Transverse colon (tissue), 4 donors: ENCODE measurements around the gene FBXO31. TPM values are rescaled to one million over a fixed set of nuclear protein-coding genes. Genes with fewer than 3 reads are reported as not detected.

Experiments used
- DNase-seq: peaks from one replicate; pipeline ENCODE4 v3.0.0-alpha.2; 2019
- H3K27ac ChIP-seq, 4 donors: fragments of 200-600 bp; sonication (generic); 2 replicates each; pipeline ENCODE4 v1.5.1; 2016 to 2018; ENCODE audit warnings: inconsistent platforms in 4 of 4
- H3K27me3 ChIP-seq: fragments of 200-600 bp; sonication (generic); 2 replicates; pipeline ENCODE4 v1.5.1; 2017; ENCODE audit warnings: inconsistent platforms
- H3K36me3 ChIP-seq, 4 donors: fragments of 200-600 bp; sonication (generic); 2 replicates each; pipeline ENCODE4 v1.5.1; 2017 to 2019; ENCODE audit warnings: inconsistent platforms in 4 of 4
- H3K4me1 ChIP-seq, 4 donors: fragments of 200-600 bp; sonication (generic); 2 replicates each; pipeline ENCODE4 v1.5.1; 2017 to 2020; ENCODE audit warnings: inconsistent platforms in 4 of 4
- H3K4me3 ChIP-seq, 4 donors: fragments of 200-600 bp; sonication (generic); 1 replicate in 1 of 4; 2 replicates in 3 of 4; pipeline versions ENCODE4 v1.5.1 to v1.6.1; 2017 to 2019; ENCODE audit warnings: inconsistent platforms in 4 of 4
- H3K9me3 ChIP-seq, 2 donors: fragments of 200-600 bp; sonication (generic); 2 replicates each; pipeline ENCODE4 v1.5.1; 2017 to 2019; ENCODE audit warnings: inconsistent platforms in 2 of 2
- EP300 ChIP-seq: sonication (generic); formaldehyde crosslinking; IDR thresholded peaks from one replicate; pipeline ENCODE4 v1.6.1; 2017; ENCODE audit warnings: antibody characterized with exemption, low read depth
- POLR2A ChIP-seq: fragments of 450-650 bp; IDR thresholded peaks from one replicate; pipeline ENCODE4 v1.6.1; 2016; ENCODE audit warnings: antibody characterized with exemption, mild to moderate bottlenecking, moderate library complexity
- POLR2AphosphoS5 ChIP-seq, 3 donors: sonication (generic); formaldehyde crosslinking; IDR thresholded peaks; one replicate each; pipeline ENCODE4 v1.6.1; 2016; ENCODE audit warnings: antibody characterized with exemption in 3 of 3
- WGBS, 2 donors: methylation state at CpG; one replicate each; pipeline ENCODE4 v1.1.5; 2018; ENCODE audit warnings: low coverage in 1 of 2; 5-methylcytosine and 5-hydroxymethylcytosine counted together
- in situ Hi-C, 4 donors: fragments of 200-750 bp; cut with MboI; loops; one replicate each; pipeline versions ENCODE4 v1.15.0 to v1.15.1; 2017; ENCODE audit warnings: low sequenced_read_pairs in 3 of 4, low pct_ligation_motif_present in 1 of 4, low pct_unique_long_range_greater_than_20kb in 1 of 4
- intact Hi-C: fragments of 100-400 bp; cut with DNase I; formaldehyde crosslinking; loops from one replicate; pipeline ENCODE4 v1.15.1; 2023; ENCODE audit warnings: low total_unique reads
- total RNA-seq, 4 donors: library from RNA; depleted of rRNA; stranded (reverse); fragments of >200 nt; gene quantifications; one replicate each; pipeline ENCODE4 v1.1.0, GENCODE V29; 2016
- TF ChIP-seq, protein P1 (sequence below), 5 experiments: fragments of 200-600 bp in 3 of 5; fragments of 450-650 bp in 2 of 5; sonication (generic) in 3 of 5; IDR thresholded peaks; 1 replicate in 2 of 5; 2 replicates in 3 of 5; pipeline ENCODE4 v1.5.1; 2016 to 2017; ENCODE audit warnings: antibody characterized with exemption in 5 of 5, inconsistent platforms in 3 of 5, mild to moderate bottlenecking in 2 of 5, moderate library complexity in 1 of 5

Gene FBXO31
- total RNA-seq, 4 donors from 2014 or later = 83.6 to 403 (median 224) TPM

DNA sequence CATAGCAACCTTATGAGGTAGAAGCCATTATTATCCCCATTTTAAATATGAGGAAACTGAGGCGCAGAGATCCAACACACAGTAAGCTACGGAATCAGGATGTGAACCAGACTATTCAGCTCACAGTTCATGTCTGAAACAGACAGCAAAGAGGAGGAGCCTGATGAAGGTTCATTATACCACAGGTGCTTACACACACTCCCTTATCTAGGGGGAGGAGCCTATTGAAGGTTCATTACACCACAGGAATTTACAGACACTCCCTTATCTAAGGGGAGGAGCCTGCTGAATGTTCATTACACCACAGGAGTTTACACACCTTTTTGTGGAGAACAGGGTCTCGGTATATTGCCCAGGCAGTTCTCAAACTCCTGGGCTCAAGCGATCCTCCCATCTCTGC is 88.3 kb downstream of the FBXO31 start:
- no peak overlapping the region for H3K4me3 ChIP-seq
- no peaks in the 10 kb centered on the region for H3K36me3 ChIP-seq
- 45 to 61% methylated on average over 2 to 4 of the region's 4 CpGs for WGBS, 2 donors
- in situ Hi-C loops = loop anchor here in 2 of 4 donors (25.0 kb wide), 4 partner anchors 108 to 733 kb away; partner anchors contain the start of genes FOXC2 (in 1 of the 2) and MTHFSD (in 1 of the 2)
- H3K27ac ChIP-seq = peak overlapping the region in 3 of 4 donors; percentile 52 to 72 (median 53)
- TF ChIP-seq EP300 (no peak), POLR2AphosphoS5 (IDR thresholded peaks at IDR 0.05) (no peak), POLR2A (no peak)
- TF ChIP-seq, protein P1, sequence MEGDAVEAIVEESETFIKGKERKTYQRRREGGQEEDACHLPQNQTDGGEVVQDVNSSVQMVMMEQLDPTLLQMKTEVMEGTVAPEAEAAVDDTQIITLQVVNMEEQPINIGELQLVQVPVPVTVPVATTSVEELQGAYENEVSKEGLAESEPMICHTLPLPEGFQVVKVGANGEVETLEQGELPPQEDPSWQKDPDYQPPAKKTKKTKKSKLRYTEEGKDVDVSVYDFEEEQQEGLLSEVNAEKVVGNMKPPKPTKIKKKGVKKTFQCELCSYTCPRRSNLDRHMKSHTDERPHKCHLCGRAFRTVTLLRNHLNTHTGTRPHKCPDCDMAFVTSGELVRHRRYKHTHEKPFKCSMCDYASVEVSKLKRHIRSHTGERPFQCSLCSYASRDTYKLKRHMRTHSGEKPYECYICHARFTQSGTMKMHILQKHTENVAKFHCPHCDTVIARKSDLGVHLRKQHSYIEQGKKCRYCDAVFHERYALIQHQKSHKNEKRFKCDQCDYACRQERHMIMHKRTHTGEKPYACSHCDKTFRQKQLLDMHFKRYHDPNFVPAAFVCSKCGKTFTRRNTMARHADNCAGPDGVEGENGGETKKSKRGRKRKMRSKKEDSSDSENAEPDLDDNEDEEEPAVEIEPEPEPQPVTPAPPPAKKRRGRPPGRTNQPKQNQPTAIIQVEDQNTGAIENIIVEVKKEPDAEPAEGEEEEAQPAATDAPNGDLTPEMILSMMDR (IDR thresholded peaks at IDR 0.05) = no peak
- no peak for DNase-seq
- intact Hi-C loops = no loop called here
- H3K4me1 ChIP-seq = peaks cover 0 to 9% (median 4%) of the 10 kb centered on the region in 4 donors
- H3K27me3 ChIP-seq = no peaks in the 10 kb centered on the region
- H3K9me3 ChIP-seq = no peaks in the 10 kb centered on the region

DNA sequence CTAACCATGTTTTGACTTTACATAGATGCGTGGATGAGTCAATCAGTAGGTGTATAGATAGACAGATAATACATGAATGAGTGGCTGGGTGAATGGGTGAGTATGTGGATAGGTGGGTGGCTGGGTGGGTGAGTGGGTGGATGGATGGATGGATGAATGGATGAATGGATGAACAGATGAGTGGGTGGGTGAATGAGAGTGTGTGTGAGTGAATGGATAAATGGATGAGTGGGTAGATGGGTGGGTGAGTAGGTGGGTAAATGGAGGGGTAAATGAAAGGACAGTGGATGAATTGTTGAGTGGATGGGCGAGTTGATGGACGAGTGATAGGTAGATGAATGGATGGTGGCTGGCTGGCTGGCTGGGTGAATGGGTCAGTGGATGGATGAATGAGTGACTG is 89.6 kb downstream of the FBXO31 start:
- whole genome bisulfite sequencing, 2 donors = 92 to 96% methylated on average over 3 of the region's 3 CpGs
- H3K9me3 ChIP-seq = no peaks in the 10 kb centered on the region
- DNase-seq = no peak
- in situ Hi-C loops = loop anchor here in 2 of 4 donors (25.0 kb wide), 4 partner anchors 107 to 732 kb away; partner anchors contain the start of genes FOXC2 (in 1 of the 2) and MTHFSD (in 1 of the 2)
- H3K27me3 ChIP-seq = no peaks in the 10 kb centered on the region
- no peaks in the 10 kb centered on the region for H3K36me3 ChIP-seq
- no peak overlapping the region for H3K4me3 ChIP-seq
- H3K4me1 ChIP-seq = peaks cover 0 to 9% (median 4%) of the 10 kb centered on the region in 4 donors
- intact Hi-C loops = no loop called here
- H3K27ac ChIP-seq = no peak overlapping the region
- TF ChIP-seq POLR2A (no peak), EP300 (no peak)
- TF ChIP-seq, protein P1 (IDR thresholded peaks at IDR 0.05) = no peak

DNA sequence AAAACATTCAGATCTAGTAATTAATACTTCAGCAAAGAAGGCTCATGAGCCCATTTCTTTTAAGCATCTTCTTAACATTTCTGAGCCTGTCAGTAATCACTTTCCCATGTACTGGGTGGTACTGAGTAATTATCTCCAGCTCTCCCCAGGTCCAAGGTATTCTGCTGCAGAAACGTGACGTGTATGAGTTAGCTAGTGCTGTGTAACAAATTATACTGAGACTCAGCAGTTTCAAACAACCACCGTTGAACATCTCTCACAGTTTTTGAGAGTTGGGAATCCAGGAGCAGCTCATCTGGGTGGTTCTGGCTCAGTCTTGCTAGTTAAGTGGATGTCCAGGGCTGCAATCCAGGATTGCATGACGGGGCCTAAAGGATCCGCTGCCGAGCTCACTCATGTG is 91.6 kb downstream of the FBXO31 start:
- intact Hi-C loops = no loop called here
- Histone ChIP-seq H3K27me3 (no peaks in the 10 kb centered on the region), H3K36me3 (no peaks in the 10 kb centered on the region), H3K9me3 (no peaks in the 10 kb centered on the region), H3K4me1 (peaks cover 0 to 9% (median 4%) of the 10 kb centered on the region in 4 donors), H3K27ac (no peak overlapping the region), H3K4me3 (no peak overlapping the region)
- TF ChIP-seq POLR2A = no peak
- TF ChIP-seq, protein P1 (IDR thresholded peaks at IDR 0.05) = no peak
- no peak for TF ChIP-seq POLR2AphosphoS5 (IDR thresholded peaks at IDR 0.05)
- WGBS, 2 donors = 70 to 82% methylated on average over 5 to 6 of the region's 6 CpGs
- no peak for DNase-seq
- in situ Hi-C loops = loop anchor here in 2 of 4 donors (25.0 kb wide), 4 partner anchors 105 to 730 kb away; partner anchors contain the start of genes FOXC2 (in 1 of the 2) and MTHFSD (in 1 of the 2)

DNA sequence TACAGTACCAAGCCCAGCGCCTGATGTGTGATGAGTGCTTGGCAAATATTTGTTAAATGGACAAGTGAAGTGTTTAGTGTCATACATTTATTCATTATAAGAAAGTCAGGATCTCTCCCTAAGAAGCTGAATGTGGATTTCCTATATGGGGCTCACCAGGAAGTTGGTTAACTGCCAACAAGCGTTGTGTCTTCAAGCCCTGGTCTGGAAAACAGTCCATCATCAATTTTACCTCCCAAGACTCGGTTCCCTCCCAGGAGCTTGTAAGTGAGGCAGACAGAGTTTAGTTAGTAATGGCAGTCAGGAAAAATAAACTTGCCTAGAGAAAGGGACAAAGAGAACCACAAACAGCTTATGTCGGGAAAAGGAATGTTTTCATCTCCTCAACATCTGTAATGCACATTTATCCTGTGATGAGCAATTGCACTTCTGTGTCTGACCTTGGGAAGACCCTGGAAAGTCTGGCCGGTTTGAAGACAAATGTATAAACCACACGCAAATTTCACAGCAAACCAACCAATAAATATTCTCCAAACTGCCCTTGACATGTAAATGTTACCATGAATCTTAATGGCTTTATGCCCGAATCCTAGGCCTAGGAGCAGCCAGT is 94.7 kb downstream of the FBXO31 start:
- H3K4me3 ChIP-seq = no peak overlapping the region
- DNase-seq = no peak
- no peaks in the 10 kb centered on the region for H3K4me1 ChIP-seq
- H3K9me3 ChIP-seq = no peaks in the 10 kb centered on the region
- H3K27ac ChIP-seq = no peak overlapping the region
- no peaks in the 10 kb centered on the region for H3K36me3 ChIP-seq
- 46 to 61% methylated on average over 3 to 7 of the region's 7 CpGs for WGBS, 2 donors
- H3K27me3 ChIP-seq = no peaks in the 10 kb centered on the region
- no peak for TF ChIP-seq EP300
- TF ChIP-seq POLR2AphosphoS5 (IDR thresholded peaks at IDR 0.05) = no peak
- TF ChIP-seq POLR2A = no peak
- TF ChIP-seq, protein P1 (IDR thresholded peaks at IDR 0.05) = no peak
- in situ Hi-C loops = loop anchor here in 2 of 4 donors (10.0 to 25.0 kb wide), 5 partner anchors 102 to 727 kb away; partner anchors contain the start of genes FOXC2 (in 2 of the 2) and MTHFSD (in 1 of the 2)
- intact Hi-C loops = no loop called here
